ENCODE results near the gene SRPK2.

The SRPK2 gene

DNA sequence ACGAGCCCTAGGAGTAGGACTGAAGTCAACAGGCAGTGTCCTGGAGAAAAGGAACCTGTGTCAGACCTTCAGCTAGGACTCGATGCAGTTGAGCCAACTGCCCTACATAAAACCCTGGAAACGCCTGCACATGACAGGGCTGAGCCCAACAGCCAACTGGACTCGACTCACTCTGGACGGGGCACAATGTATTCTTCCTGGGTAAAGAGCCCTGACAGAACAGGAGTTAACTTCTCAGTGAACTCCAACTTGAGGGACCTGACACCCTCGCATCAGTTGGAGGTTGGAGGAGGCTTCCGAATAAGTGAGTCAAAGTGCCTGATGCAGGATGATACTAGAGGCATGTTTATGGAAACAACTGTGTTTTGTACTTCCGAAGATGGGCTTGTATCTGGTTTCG is 281.3 kb downstream of the SRPK2 start:
- Histone ChIP-seq H3K36me3 (ENCODE audit: insufficient read depth) (peaks cover 56% of the 10 kb centered on the region), H4K20me1 (ENCODE audit: insufficient read depth) (no peaks in the 10 kb centered on the region), H3K27me3 (ENCODE audit: insufficient read depth, low read depth) (no peaks in the 10 kb centered on the region), H3K27ac (no peak overlapping the region), H3K9ac (no peak overlapping the region), H3K79me2 (ENCODE audit: insufficient read depth, low read depth) (peaks cover 22% of the 10 kb centered on the region; the same call in 1 of the 2 replicates), H3K4me3 (IDR thresholded peaks at IDR 0.05; ENCODE audit: insufficient read depth, low read depth, low read length) (no peak overlapping the region), H2AFZ (ENCODE audit: low read depth) (no peak overlapping the region), H3K4me1 (ENCODE audit: low read depth, poor library complexity, severe bottlenecking) (peaks cover 64% of the 10 kb centered on the region), H3K4me2 (no peak overlapping the region)
- TF ChIP-seq, protein P1, sequence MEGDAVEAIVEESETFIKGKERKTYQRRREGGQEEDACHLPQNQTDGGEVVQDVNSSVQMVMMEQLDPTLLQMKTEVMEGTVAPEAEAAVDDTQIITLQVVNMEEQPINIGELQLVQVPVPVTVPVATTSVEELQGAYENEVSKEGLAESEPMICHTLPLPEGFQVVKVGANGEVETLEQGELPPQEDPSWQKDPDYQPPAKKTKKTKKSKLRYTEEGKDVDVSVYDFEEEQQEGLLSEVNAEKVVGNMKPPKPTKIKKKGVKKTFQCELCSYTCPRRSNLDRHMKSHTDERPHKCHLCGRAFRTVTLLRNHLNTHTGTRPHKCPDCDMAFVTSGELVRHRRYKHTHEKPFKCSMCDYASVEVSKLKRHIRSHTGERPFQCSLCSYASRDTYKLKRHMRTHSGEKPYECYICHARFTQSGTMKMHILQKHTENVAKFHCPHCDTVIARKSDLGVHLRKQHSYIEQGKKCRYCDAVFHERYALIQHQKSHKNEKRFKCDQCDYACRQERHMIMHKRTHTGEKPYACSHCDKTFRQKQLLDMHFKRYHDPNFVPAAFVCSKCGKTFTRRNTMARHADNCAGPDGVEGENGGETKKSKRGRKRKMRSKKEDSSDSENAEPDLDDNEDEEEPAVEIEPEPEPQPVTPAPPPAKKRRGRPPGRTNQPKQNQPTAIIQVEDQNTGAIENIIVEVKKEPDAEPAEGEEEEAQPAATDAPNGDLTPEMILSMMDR (conservative IDR thresholded peaks at IDR 0.05; ENCODE audit: low read depth, low read length), result no peak

DNA sequence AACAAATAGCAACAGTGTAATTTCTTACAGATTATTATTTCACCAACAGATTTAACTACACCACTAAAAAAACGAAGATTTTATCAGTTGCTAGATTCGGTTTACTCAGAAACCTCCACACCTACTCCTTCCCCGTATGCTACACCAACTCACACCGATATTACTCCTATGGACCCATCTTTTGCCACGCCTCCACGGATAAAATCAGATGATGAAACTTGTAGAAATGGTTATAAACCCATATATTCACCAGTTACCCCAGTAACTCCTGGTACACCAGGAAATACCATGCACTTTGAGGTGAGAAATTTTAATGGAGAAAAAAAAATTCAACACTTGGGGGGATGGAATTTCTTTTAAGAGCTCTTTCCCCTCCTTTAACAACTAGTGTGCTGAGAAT is 282.2 kb downstream of the SRPK2 start:
- Histone ChIP-seq H3K36me3 (ENCODE audit: insufficient read depth) (peaks cover 47% of the 10 kb centered on the region), H3K4me3 (IDR thresholded peaks at IDR 0.05; ENCODE audit: insufficient read depth, low read depth, low read length) (no peak overlapping the region), H3K27me3 (ENCODE audit: insufficient read depth, low read depth) (no peaks in the 10 kb centered on the region), H4K20me1 (ENCODE audit: insufficient read depth) (no peaks in the 10 kb centered on the region), H3K4me2 (no peak overlapping the region), H3K27ac (no peak overlapping the region), H3K79me2 (ENCODE audit: insufficient read depth, low read depth) (peaks cover 22% of the 10 kb centered on the region; the same call in 1 of the 2 replicates), H3K9ac (no peak overlapping the region), H2AFZ (ENCODE audit: low read depth) (no peak overlapping the region), H3K4me1 (ENCODE audit: low read depth, poor library complexity, severe bottlenecking) (peaks cover 67% of the 10 kb centered on the region)
- TF ChIP-seq, protein P1 (conservative IDR thresholded peaks at IDR 0.05; ENCODE audit: low read depth, low read length), result no peak

DNA sequence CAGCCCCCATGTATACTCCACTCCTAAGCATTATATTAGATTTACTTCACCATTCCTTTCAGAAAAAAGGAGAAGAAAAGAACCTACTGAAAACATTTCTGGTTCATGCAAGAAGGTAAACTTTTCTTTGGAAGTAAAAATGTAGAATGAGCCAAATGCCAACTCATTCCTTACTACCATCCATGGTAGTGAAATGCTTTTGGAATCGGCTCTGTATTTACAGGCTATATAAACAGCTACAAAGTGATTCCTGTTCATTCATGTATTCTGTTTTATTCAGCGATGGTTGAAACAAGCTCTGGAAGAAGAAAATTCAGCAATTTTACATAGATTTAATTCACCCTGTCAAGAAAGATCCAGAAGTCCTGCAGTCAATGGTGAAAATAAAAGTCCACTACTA is 283.1 kb downstream of the SRPK2 start:
- Histone ChIP-seq H3K27me3 (ENCODE audit: insufficient read depth, low read depth) (no peaks in the 10 kb centered on the region), H3K4me1 (ENCODE audit: low read depth, poor library complexity, severe bottlenecking) (peaks cover 69% of the 10 kb centered on the region), H4K20me1 (ENCODE audit: insufficient read depth) (no peaks in the 10 kb centered on the region), H3K27ac (no peak overlapping the region), H3K9ac (no peak overlapping the region), H2AFZ (ENCODE audit: low read depth) (no peak overlapping the region), H3K4me3 (IDR thresholded peaks at IDR 0.05; ENCODE audit: insufficient read depth, low read depth, low read length) (no peak overlapping the region), H3K36me3 (ENCODE audit: insufficient read depth) (peaks cover 39% of the 10 kb centered on the region), H3K4me2 (no peak overlapping the region), H3K79me2 (ENCODE audit: insufficient read depth, low read depth) (peaks cover 29% of the 10 kb centered on the region; the same call in 1 of the 2 replicates)
- TF ChIP-seq, protein P1 (conservative IDR thresholded peaks at IDR 0.05; ENCODE audit: low read depth, low read length), result no peak

DNA sequence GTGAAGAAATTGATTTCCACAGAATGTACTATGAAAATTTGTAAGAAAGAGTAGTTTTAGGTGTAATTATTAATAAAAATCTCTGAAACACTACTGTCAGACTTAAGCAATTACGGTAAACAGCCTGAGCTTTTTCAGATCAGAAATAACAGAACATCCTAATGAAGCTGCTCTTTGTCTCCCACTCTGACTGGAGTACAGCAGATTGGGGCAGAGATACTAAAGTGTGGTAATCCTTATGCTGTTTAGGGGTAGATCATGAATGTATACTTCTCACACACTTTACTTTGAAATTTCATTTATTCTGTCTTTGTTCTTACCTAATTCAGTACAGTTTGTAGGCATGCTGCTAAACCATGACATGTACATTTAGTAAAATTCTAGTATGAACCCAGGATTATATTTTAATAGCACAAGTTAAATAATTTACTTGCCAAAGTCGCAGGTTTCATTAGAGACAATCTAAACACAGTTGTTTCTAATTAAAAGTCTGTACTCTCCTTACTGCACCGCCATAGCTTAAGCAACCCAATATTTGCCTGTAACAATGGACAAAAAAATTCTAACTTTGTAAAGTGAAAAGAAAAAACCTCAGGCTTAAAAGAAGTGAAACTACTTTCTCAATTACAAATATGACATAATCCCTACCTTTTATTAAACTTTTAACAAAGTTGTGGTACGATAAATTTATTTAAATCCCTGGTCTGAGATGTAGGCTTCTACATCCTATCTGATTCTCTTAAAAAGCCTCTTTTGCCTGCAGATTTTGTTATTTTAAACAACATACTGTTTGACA is 286.0 kb downstream of the SRPK2 start:
- Histone ChIP-seq H3K9ac (no peak overlapping the region), H3K27me3 (ENCODE audit: insufficient read depth, low read depth) (no peaks in the 10 kb centered on the region), H3K36me3 (ENCODE audit: insufficient read depth) (peaks cover 23% of the 10 kb centered on the region), H3K79me2 (ENCODE audit: insufficient read depth, low read depth) (peaks cover 49% of the 10 kb centered on the region; the same call in 1 of the 2 replicates), H3K4me1 (ENCODE audit: low read depth, poor library complexity, severe bottlenecking) (peaks cover 90% of the 10 kb centered on the region), H4K20me1 (ENCODE audit: insufficient read depth) (no peaks in the 10 kb centered on the region), H3K4me3 (IDR thresholded peaks at IDR 0.05; ENCODE audit: insufficient read depth, low read depth, low read length) (no peak overlapping the region), H3K4me2 (peak overlapping the region; percentile 72), H3K27ac (peak overlapping the region; percentile 41; the same call in 1 of the 2 replicates), H2AFZ (ENCODE audit: low read depth) (no peak overlapping the region)
- TF ChIP-seq, protein P1 (conservative IDR thresholded peaks at IDR 0.05; ENCODE audit: low read depth, low read length), result no peak
